GM19043 (cell line): ENCODE data around the gene MAP1A.
"Not testable (repeated sequence)": the region's sequence is repeated elsewhere in the genome, so short reads cannot be mapped to it uniquely, and the experiment has no call there.

Source experiments
- ATAC-seq: cut with Tn5 transposase; IDR thresholded peaks from one replicate; pipeline ENCODE4 v1.9.1; 2021; ENCODE audit warnings: low read depth; ENCODE audit not compliant: unreplicated experiment

Gene MAP1A

GRCh38 chr15:43528542-43529007, 11.2 kb downstream of the MAP1A start:
- ATAC-seq, result no peak

- ATAC-seq, result no peak
Observed at GRCh38 chr15:43529141-43529540, 11.7 kb downstream of the MAP1A start.

- ATAC-seq, result no peak
Observed at GRCh38 chr15:43529587-43530345, 12.4 kb downstream of the MAP1A start.

GRCh38 chr15:43531018-43531670, 13.7 kb downstream of the MAP1A start:
- no peak for ATAC-seq

- not testable (repeated sequence) for ATAC-seq
Observed at GRCh38 chr15:43532826-43533225, 15.4 kb downstream of the MAP1A start.

GRCh38 chr15:43534897-43535296, 17.5 kb downstream of the MAP1A start:
- ATAC-seq, result no peak

- no peak for ATAC-seq
Observed at GRCh38 chr15:43538091-43538490, 20.7 kb downstream of the MAP1A start.

GRCh38 chr15:43541785-43542184, 24.4 kb downstream of the MAP1A start:
- no peak for ATAC-seq

GRCh38 chr15:43544266-43544665, 26.9 kb downstream of the MAP1A start:
- ATAC-seq, result no peak

- no peak for ATAC-seq
Observed at GRCh38 chr15:43545426-43545825, 28.0 kb downstream of the MAP1A start.

- ATAC-seq, result no peak
Observed at GRCh38 chr15:43547539-43547938, 30.1 kb downstream of the MAP1A start.

- no peak for ATAC-seq
Observed at GRCh38 chr15:43550527-43551363, 33.3 kb downstream of the MAP1A start.

- ATAC-seq, result no peak
Observed at GRCh38 chr15:43552256-43552655, 34.8 kb downstream of the MAP1A start.

- no peak for ATAC-seq
Observed at GRCh38 chr15:43552986-43553385, 35.6 kb downstream of the MAP1A start.

GRCh38 chr15:43562753-43563152, 45.3 kb downstream of the MAP1A start:
- not testable (repeated sequence) for ATAC-seq

GRCh38 chr15:43563793-43564192, 46.4 kb downstream of the MAP1A start:
- ATAC-seq, result not testable (repeated sequence)

GRCh38 chr15:43566615-43567014, 49.2 kb downstream of the MAP1A start:
- ATAC-seq, result not testable (repeated sequence)

GRCh38 chr15:43574607-43575006, 57.2 kb downstream of the MAP1A start:
- ATAC-seq, result not testable (repeated sequence)
